Lung (tissue), 12 donors: ENCODE measurements around the gene PRSS8. TPM values are rescaled to one million over a fixed set of nuclear protein-coding genes. Genes with fewer than 3 reads are reported as not detected.

Experiments used
- ATAC-seq: fragments of 200-7000 bp; cut with Tn5 transposase; one replicate; pipeline ENCODE4 v1.9.1; 2020; ENCODE audit warnings: moderate number of reproducible peaks; ENCODE audit not compliant: insufficient read depth, low FRiP score
- DNase-seq, 3 donors: peaks; one replicate each; pipeline ENCODE4 v3.0.0-alpha.2; 2013 to 2017
- H3K27ac ChIP-seq, 2 donors: one replicate each; pipeline ENCODE4 v1.5.1; 2013; ENCODE audit warnings: mild to moderate bottlenecking in 2 of 2, moderate library complexity in 2 of 2, control low read depth in 1 of 2, inconsistent platforms in 1 of 2, low read depth in 1 of 2, low read length in 1 of 2
- H3K27me3 ChIP-seq, 3 donors: one replicate each; pipeline ENCODE4 v1.5.1; 2013; ENCODE audit warnings: low read length in 2 of 3; ENCODE audit not compliant: control insufficient read depth in 3 of 3, insufficient read depth in 3 of 3
- H3K36me3 ChIP-seq, 4 donors: one replicate each; pipeline ENCODE4 v1.5.1; 2013; ENCODE audit warnings: low read length in 4 of 4, mild to moderate bottlenecking in 1 of 4, moderate library complexity in 1 of 4; ENCODE audit not compliant: control insufficient read depth in 4 of 4, insufficient read depth in 4 of 4
- H3K4me1 ChIP-seq, 5 donors: one replicate each; pipeline ENCODE4 v1.5.1; 2013; ENCODE audit warnings: low read length in 5 of 5, mild to moderate bottlenecking in 2 of 5, moderate library complexity in 1 of 5; ENCODE audit not compliant: control insufficient read depth in 5 of 5, insufficient read depth in 5 of 5
- H3K4me3 ChIP-seq: one replicate; pipeline ENCODE4 v1.5.1; 2013; ENCODE audit warnings: mild to moderate bottlenecking, control low read depth, moderate library complexity
- H3K9ac ChIP-seq, 2 donors: one replicate each; pipeline ENCODE4 v1.5.1; 2013; ENCODE audit warnings: low read length in 2 of 2, control low read depth in 1 of 2; ENCODE audit not compliant: insufficient read depth in 1 of 2
- H3K9me3 ChIP-seq, 4 donors: one replicate each; pipeline ENCODE4 v1.5.1; 2013; ENCODE audit warnings: low read length in 3 of 4, mild to moderate bottlenecking in 1 of 4, moderate library complexity in 1 of 4; ENCODE audit not compliant: control insufficient read depth in 4 of 4, insufficient read depth in 3 of 4
- WGBS, 2 donors: extraction: QIAGEN DNeasy Blood & Tissue Kit; methylation state at CpG; one replicate each; pipeline ENCODE4 v1.1.7; 2013; 5-methylcytosine and 5-hydroxymethylcytosine counted together
- polyA plus RNA-seq, 2 donors: library from polyadenylated mRNA; stranded (reverse); fragments of 200-250 nt; gene quantifications; one replicate each; pipeline ENCODE4 v1.2.1, GENCODE V29; 2013
- total RNA-seq, 2 donors: library from RNA; depleted of rRNA in 1 of 2; stranded (reverse); fragments of >200 nt in 1 of 2; gene quantifications; one replicate each; pipeline ENCODE4 v1.2.1, GENCODE V29; 2014 to 2021
- TF ChIP-seq, protein P1 (sequence below): IDR thresholded peaks from 2 replicates; pipeline ENCODE4 v1.5.1; 2012; ENCODE audit warnings: mild to moderate bottlenecking; ENCODE audit errors: control extremely low read depth, extremely low read depth
- donor health status: control.
- donor health status: control.
- donor health status: Bipolar disorder and iron deficiency.
- donor health status: healthy.
- donor health status: DM: yes; HTN: yes; CAD: no.

PRSS8 gene
- total and polyA plus RNA-seq, 4 donors, result 83.2 to 127 (median 89.8) TPM

DNA sequence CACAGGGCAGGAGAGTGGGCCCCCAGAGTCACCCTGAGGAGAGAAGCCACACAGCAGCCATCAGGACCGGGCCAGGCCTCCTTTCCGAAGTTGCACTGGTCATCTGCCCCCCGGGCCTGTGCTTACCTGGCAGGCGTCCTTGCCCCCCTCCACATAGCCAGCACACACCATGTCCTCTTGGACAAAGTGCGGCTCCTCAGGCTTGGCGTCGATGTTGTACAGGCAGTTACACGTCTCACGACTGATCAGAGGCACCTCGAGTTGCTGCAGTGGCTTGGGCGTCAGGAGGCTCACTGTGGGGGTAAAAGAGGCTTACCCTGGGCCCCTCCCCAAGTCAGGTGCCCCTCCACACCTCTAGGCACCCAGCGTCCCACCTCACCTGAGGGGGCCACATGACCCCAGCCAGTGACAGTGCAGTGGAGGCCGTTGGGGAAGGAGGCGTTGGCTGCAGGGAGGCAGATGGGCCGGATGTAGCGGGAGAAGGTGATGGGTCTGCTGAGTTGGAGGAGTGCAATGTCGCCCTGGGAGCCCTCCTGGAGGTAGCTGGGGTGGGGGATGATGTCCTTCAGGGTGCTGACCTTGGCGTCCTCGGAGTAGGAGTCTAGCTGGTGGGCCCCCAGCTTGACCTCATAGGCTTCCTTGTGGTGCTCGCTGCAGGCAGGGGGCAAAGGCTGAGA lies 3.1 kb downstream of the PRSS8 start:
- Histone ChIP-seq H3K36me3 (peaks cover 15 to 29% (median 19%) of the 10 kb centered on the region in 4 donors), H3K4me1 (peaks cover 0 to 42% (median 7%) of the 10 kb centered on the region in 5 donors), H3K27ac (peak overlapping the region in 1 of 2 donors; percentile 60), H3K9ac (no peak overlapping the region), H3K27me3 (no peaks in the 10 kb centered on the region), H3K9me3 (no peaks in the 10 kb centered on the region), H3K4me3 (no peak overlapping the region)
- ATAC-seq (no peak), DNase-seq (no peak)
- TF ChIP-seq, protein P1, sequence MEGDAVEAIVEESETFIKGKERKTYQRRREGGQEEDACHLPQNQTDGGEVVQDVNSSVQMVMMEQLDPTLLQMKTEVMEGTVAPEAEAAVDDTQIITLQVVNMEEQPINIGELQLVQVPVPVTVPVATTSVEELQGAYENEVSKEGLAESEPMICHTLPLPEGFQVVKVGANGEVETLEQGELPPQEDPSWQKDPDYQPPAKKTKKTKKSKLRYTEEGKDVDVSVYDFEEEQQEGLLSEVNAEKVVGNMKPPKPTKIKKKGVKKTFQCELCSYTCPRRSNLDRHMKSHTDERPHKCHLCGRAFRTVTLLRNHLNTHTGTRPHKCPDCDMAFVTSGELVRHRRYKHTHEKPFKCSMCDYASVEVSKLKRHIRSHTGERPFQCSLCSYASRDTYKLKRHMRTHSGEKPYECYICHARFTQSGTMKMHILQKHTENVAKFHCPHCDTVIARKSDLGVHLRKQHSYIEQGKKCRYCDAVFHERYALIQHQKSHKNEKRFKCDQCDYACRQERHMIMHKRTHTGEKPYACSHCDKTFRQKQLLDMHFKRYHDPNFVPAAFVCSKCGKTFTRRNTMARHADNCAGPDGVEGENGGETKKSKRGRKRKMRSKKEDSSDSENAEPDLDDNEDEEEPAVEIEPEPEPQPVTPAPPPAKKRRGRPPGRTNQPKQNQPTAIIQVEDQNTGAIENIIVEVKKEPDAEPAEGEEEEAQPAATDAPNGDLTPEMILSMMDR, result no peak
- 84 to 90% methylated on average over 20 of the region's 20 CpGs for WGBS, 2 donors

DNA sequence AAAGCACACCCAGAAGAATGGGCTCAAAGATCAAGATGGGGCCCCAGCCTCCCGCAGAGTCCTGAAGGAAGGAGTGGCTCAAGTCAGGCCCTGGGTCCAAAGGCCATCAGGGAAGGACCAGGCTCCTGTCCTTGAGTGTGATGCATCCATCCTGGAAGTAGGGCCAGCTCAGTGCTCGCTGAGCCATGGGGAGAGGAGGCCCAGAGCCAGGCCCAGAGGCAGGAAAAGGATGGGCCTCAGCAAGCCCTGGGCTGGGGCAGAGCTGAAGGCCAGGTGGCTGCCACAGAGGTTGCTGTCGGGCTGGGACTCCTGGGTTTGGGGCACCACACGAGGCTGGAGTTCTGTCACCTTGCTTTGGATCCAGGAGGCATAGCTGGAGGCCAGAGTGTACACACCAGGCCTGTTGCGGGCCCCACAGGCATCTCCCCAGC lies 3.7 kb downstream of the PRSS8 start:
- H3K27ac ChIP-seq, result peak overlapping the region in 1 of 2 donors; percentile 60
- TF ChIP-seq, protein P1, result no peak
- H3K4me1 ChIP-seq, result peaks cover 0 to 42% (median 7%) of the 10 kb centered on the region in 5 donors
- H3K9ac ChIP-seq, result no peak overlapping the region
- no peak overlapping the region for H3K4me3 ChIP-seq
- H3K27me3 ChIP-seq, result no peaks in the 10 kb centered on the region
- 82 to 84% methylated on average over 5 of the region's 5 CpGs for WGBS, 2 donors
- no peak for DNase-seq
- H3K9me3 ChIP-seq, result no peaks in the 10 kb centered on the region
- peaks cover 15 to 34% (median 23%) of the 10 kb centered on the region in 4 donors for H3K36me3 ChIP-seq
- no peak for ATAC-seq

DNA sequence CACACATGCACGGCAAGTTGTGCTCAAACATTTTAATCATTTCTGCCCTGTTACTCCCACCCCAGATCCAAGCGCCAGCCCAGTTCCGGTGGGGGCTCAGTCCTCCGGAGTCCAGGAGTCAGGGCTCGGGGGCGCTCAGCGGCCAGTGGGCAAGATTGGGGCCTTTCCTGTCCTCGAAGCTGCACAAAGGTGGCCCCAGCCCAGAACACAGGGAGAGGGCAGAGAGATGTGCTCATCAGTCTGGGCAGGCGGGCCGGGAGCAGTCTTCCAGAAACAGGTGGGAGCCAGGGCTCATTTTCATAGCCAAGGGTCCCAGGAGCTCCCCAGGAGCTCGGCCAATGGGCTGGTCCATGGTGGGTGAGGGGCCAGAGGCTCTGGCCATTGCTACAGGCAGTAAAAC lies 4.1 kb downstream of the PRSS8 start:
- DNase-seq (no peak), ATAC-seq (no peak)
- Histone ChIP-seq H3K36me3 (peaks cover 15 to 35% (median 24%) of the 10 kb centered on the region in 4 donors), H3K27me3 (no peaks in the 10 kb centered on the region), H3K27ac (peak overlapping the region in 1 of 2 donors; percentile 60), H3K4me1 (peaks cover 0 to 41% (median 7%) of the 10 kb centered on the region in 5 donors), H3K9me3 (no peaks in the 10 kb centered on the region), H3K9ac (no peak overlapping the region), H3K4me3 (no peak overlapping the region)
- TF ChIP-seq, protein P1, result no peak
- WGBS, 2 donors, result 77 to 87% methylated on average over 11 of the region's 11 CpGs

DNA sequence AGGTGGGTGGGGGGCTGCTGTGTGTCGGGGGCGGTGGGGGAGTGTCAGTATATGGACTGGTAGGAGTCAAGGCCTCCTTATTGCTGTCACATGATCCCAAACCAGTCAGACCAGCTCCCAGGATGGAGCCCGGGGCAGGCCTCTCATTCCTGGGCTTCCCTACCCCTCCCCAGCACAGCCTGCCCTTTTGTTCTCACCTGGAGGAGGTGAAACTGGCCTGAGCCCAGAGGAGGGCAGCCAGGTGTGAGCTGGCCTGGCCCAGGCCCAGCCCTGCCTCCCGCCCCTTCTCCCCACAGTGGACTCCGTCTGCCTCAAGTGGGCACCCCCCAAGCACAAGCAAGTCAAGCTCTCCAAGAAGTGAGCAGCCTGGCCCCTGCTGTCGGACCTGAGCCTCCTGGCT lies 4.6 kb downstream of the PRSS8 start:
- no peak overlapping the region for H3K9ac ChIP-seq
- TF ChIP-seq, protein P1, result no peak
- ATAC-seq (peak; percentile 40), DNase-seq (peak; percentile 77 to 88 (median 87))
- peaks cover 15 to 35% (median 24%) of the 10 kb centered on the region in 4 donors for H3K36me3 ChIP-seq
- 78 to 90% methylated on average over 6 of the region's 6 CpGs for WGBS, 2 donors
- peak overlapping the region in 1 of 2 donors; percentile 94 for H3K27ac ChIP-seq
- H3K4me3 ChIP-seq, result no peak overlapping the region
- H3K4me1 ChIP-seq, result peaks cover 0 to 40% (median 7%) of the 10 kb centered on the region in 5 donors
- no peaks in the 10 kb centered on the region for H3K27me3 ChIP-seq
- no peaks in the 10 kb centered on the region for H3K9me3 ChIP-seq
